ENCODE results near the gene COL27A1. TPM values are rescaled to one million over a fixed set of nuclear protein-coding genes. Genes with fewer than 3 reads are reported as not detected.

Gene COL27A1
- total and polyA plus RNA-seq, 9 of the 15 experiments (the other 6 are each of a cell fraction or from before 2014, with no cell fraction given): 0.07 TPM; not detected in 8

GRCh38 chr9:114247077-114247476 lies 91.7 kb downstream of the COL27A1 start:
- Histone ChIP-seq H3K79me2 (ENCODE audit: control insufficient read depth, insufficient read depth, low read length) (no peaks in the 10 kb centered on the region), H3K9ac (ENCODE audit: insufficient read depth in 1 of 2, low read depth in 2 of 2, low read length in 2 of 2) (no peak overlapping the region), H3K4me1 (replicated peaks in 1 of 2; ENCODE audit: control insufficient read depth in 2 of 2, insufficient read depth in 2 of 2, low read length in 2 of 2) (no peaks in the 10 kb centered on the region), H3K9me1 (ENCODE audit: control insufficient read depth, insufficient read depth, low read length) (no peaks in the 10 kb centered on the region), H3K4me3 (no peak overlapping the region), H3K27me3 (ENCODE audit: control insufficient read depth in 2 of 2, insufficient read depth in 2 of 2, low read length in 2 of 2) (peaks cover 20 to 63% of the 10 kb centered on the region in 2 experiments; a peak in 4 of 5 replicates), H3K27ac (ENCODE audit: extremely low read depth, low read depth, low read length) (no peak overlapping the region), H3K9me3 (replicated peaks; ENCODE audit: control insufficient read depth, insufficient read depth, low read depth, low read length) (no peaks in the 10 kb centered on the region), H2AFZ (ENCODE audit: low read depth, low read length) (no peak overlapping the region), H3K36me3 (ENCODE audit: control insufficient read depth, insufficient read depth, low read length) (no peaks in the 10 kb centered on the region), H3K4me2 (ENCODE audit: insufficient read depth, low read length) (no peak overlapping the region), H4K20me1 (replicated peaks; ENCODE audit: control insufficient read depth, insufficient read depth, low read length) (peaks cover 6% of the 10 kb centered on the region)
- FAIRE-seq: no peak
- intact Hi-C loops (cut with micrococcal nuclease) (no loop called here), in situ Hi-C loops (cut with MboI) (no loop called here)
- CTCF ChIA-PET (ENCODE audit: low intra/inter-chr PET ratio): no interaction called here
- POLR2A ChIA-PET: no interaction called here
- 3% methylated on average over 2 of the region's 2 CpGs for WGBS (ENCODE audit: insufficient coverage, low coverage, missing lambda C conversion rate)
- no peak for DNase-seq (ENCODE audit: extremely low read depth in 1 of 4, low spot score in 3 of 4)
- BruUV-seq (replicated peaks): no TSS peak
- ATAC-seq: no peak
- TF ChIP-seq ERF (CRISPR knock-in tag; IDR thresholded peaks at IDR 0.05): no peak
- no peak for TF ChIP-seq GATAD2B (IDR thresholded peaks at IDR 0.05; ENCODE audit: borderline replicate concordance)
- TF ChIP-seq DMBX1 (CRISPR knock-in tag; IDR thresholded peaks at IDR 0.05; ENCODE audit: borderline replicate concordance): no peak
- TF ChIP-seq CEBPZ (IDR thresholded peaks at IDR 0.05; ENCODE audit: borderline replicate concordance, low read depth, low read length): no peak
- TF ChIP-seq SAFB2 (IDR thresholded peaks at IDR 0.05; ENCODE audit: borderline replicate concordance, low read depth, low read length, severe bottlenecking): no peak
- TF ChIP-seq, protein P1, sequence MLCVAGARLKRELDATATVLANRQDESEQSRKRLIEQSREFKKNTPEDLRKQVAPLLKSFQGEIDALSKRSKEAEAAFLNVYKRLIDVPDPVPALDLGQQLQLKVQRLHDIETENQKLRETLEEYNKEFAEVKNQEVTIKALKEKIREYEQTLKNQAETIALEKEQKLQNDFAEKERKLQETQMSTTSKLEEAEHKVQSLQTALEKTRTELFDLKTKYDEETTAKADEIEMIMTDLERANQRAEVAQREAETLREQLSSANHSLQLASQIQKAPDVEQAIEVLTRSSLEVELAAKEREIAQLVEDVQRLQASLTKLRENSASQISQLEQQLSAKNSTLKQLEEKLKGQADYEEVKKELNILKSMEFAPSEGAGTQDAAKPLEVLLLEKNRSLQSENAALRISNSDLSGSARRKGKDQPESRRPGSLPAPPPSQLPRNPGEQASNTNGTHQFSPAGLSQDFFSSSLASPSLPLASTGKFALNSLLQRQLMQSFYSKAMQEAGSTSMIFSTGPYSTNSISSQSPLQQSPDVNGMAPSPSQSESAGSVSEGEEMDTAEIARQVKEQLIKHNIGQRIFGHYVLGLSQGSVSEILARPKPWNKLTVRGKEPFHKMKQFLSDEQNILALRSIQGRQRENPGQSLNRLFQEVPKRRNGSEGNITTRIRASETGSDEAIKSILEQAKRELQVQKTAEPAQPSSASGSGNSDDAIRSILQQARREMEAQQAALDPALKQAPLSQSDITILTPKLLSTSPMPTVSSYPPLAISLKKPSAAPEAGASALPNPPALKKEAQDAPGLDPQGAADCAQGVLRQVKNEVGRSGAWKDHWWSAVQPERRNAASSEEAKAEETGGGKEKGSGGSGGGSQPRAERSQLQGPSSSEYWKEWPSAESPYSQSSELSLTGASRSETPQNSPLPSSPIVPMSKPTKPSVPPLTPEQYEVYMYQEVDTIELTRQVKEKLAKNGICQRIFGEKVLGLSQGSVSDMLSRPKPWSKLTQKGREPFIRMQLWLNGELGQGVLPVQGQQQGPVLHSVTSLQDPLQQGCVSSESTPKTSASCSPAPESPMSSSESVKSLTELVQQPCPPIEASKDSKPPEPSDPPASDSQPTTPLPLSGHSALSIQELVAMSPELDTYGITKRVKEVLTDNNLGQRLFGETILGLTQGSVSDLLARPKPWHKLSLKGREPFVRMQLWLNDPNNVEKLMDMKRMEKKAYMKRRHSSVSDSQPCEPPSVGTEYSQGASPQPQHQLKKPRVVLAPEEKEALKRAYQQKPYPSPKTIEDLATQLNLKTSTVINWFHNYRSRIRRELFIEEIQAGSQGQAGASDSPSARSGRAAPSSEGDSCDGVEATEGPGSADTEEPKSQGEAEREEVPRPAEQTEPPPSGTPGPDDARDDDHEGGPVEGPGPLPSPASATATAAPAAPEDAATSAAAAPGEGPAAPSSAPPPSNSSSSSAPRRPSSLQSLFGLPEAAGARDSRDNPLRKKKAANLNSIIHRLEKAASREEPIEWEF (CRISPR knock-in tag; IDR thresholded peaks at IDR 0.05): no peak
- TF ChIP-seq POLR3A (IDR thresholded peaks at IDR 0.05; ENCODE audit: borderline replicate concordance, extremely low read depth, insufficient read depth, insufficient read length): no peak

Measured in K562 (cell line).